HAP-1 (cell line): ENCODE measurements around the gene B3GNT8.
"Not testable (repeated sequence)": the region's sequence is repeated elsewhere in the genome, so short reads cannot be mapped to it uniquely, and the experiment has no call there.

Source experiments
- DNase-seq, 2 experiments: peaks; one replicate each; pipeline ENCODE4 v3.0.0-alpha.2; 2016 to 2020; ENCODE audit warnings: low spot score in 2 of 2
- H3K27me3 ChIP-seq: fragments of 250-450 bp; sonication (Bioruptor Pico); 2 replicates; pipeline ENCODE4 v1.5.1; 2020; ENCODE audit warnings: low read depth, mild to moderate bottlenecking, moderate library complexity
- H3K36me3 ChIP-seq: fragments of 250-450 bp; sonication (Bioruptor Pico); replicated peaks from 2 replicates; pipeline ENCODE4 v1.5.1; 2020; ENCODE audit warnings: mild to moderate bottlenecking
- H3K4me1 ChIP-seq: fragments of 250-450 bp; sonication (Bioruptor Pico); 2 replicates; pipeline ENCODE4 v1.5.1; 2020; ENCODE audit warnings: mild to moderate bottlenecking
- H3K4me3 ChIP-seq: fragments of 250-450 bp; sonication (Bioruptor Pico); 2 replicates; pipeline ENCODE4 v1.5.1; 2020; ENCODE audit warnings: mild to moderate bottlenecking, moderate library complexity
- H3K9me3 ChIP-seq: fragments of 250-450 bp; sonication (Bioruptor Pico); 2 replicates; pipeline ENCODE4 v1.5.1; 2020; ENCODE audit warnings: mild to moderate bottlenecking, moderate library complexity
- in situ Hi-C: fragments of 300-500 bp; cut with MboI; formaldehyde crosslinking; loops from 3 replicates; pipeline ENCODE4 v1.14.3; 2020; ENCODE audit warnings: low sequenced_read_pairs, inconsistent platforms, mixed read lengths

The B3GNT8 gene

GRCh38 chr19:41401483-41401882 lies 25.7 kb downstream of the B3GNT8 start:
- in situ Hi-C loops: no loop called here
- H3K9me3 ChIP-seq: no peaks in the 10 kb centered on the region
- H3K36me3 ChIP-seq: no peaks in the 10 kb centered on the region
- no peaks in the 10 kb centered on the region for H3K27me3 ChIP-seq
- DNase-seq: no peak
- H3K4me1 ChIP-seq: peaks cover 3% of the 10 kb centered on the region; the same call in 1 of the 2 replicates
- H3K4me3 ChIP-seq: no peak overlapping the region

- in situ Hi-C loops: no loop called here
- Histone ChIP-seq H3K36me3 (no peaks in the 10 kb centered on the region), H3K4me1 (peaks cover 8% of the 10 kb centered on the region), H3K4me3 (no peak overlapping the region), H3K27me3 (no peaks in the 10 kb centered on the region), H3K9me3 (no peaks in the 10 kb centered on the region)
- DNase-seq: no peak
Measured at GRCh38 chr19:41399525-41399924, 27.6 kb downstream of the B3GNT8 start.

GRCh38 chr19:41399091-41399490 lies 28.1 kb downstream of the B3GNT8 start:
- no peak overlapping the region for H3K4me3 ChIP-seq

GRCh38 chr19:41398598-41398997 lies 28.6 kb downstream of the B3GNT8 start:
- Histone ChIP-seq H3K27me3 (no peaks in the 10 kb centered on the region), H3K9me3 (no peaks in the 10 kb centered on the region), H3K4me3 (peak overlapping the region; percentile 83), H3K36me3 (no peaks in the 10 kb centered on the region), H3K4me1 (peaks cover 8% of the 10 kb centered on the region)
- in situ Hi-C loops: no loop called here
- DNase-seq: no peak

More at GRCh38 chr19:41399091-41399490, 28.1 kb downstream of the B3GNT8 start:
- in situ Hi-C loops: no loop called here
- Histone ChIP-seq H3K9me3 (no peaks in the 10 kb centered on the region), H3K4me1 (peaks cover 8% of the 10 kb centered on the region), H3K27me3 (no peaks in the 10 kb centered on the region), H3K36me3 (no peaks in the 10 kb centered on the region)
- no peak for DNase-seq

GRCh38 chr19:41398050-41398418 lies 29.1 kb downstream of the B3GNT8 start:
- in situ Hi-C loops: no loop called here
- peaks cover 8% of the 10 kb centered on the region for H3K4me1 ChIP-seq
- H3K9me3 ChIP-seq: no peaks in the 10 kb centered on the region
- DNase-seq: no peak
- no peaks in the 10 kb centered on the region for H3K36me3 ChIP-seq
- H3K4me3 ChIP-seq: peak overlapping the region; percentile 83
- H3K27me3 ChIP-seq: no peaks in the 10 kb centered on the region

- DNase-seq: peak; percentile 99
- Histone ChIP-seq H3K9me3 (no peaks in the 10 kb centered on the region), H3K4me1 (peaks cover 8% of the 10 kb centered on the region), H3K36me3 (no peaks in the 10 kb centered on the region), H3K4me3 (peak within 1 kb of the TSS; percentile 83), H3K27me3 (no peaks in the 10 kb centered on the region)
- in situ Hi-C loops: no loop called here
Measured at GRCh38 chr19:41397086-41398049, 29.8 kb downstream of the B3GNT8 start, which contains the start of the genes BCKDHA and EXOSC5. Gene BCKDHA (plus strand): TSS chr19:41397818. CDS start chr19:41397828, 10 bp downstream. Gene EXOSC5 (minus strand): TSS chr19:41397359. CDS start chr19:41397328, 31 bp downstream.

GRCh38 chr19:41395355-41395754 lies 31.8 kb downstream of the B3GNT8 start:
- peaks cover 16% of the 10 kb centered on the region for H3K36me3 ChIP-seq
- in situ Hi-C loops: no loop called here
- peaks cover 8% of the 10 kb centered on the region for H3K4me1 ChIP-seq
- no peaks in the 10 kb centered on the region for H3K9me3 ChIP-seq
- no peak for DNase-seq
- no peak overlapping the region for H3K4me3 ChIP-seq
- H3K27me3 ChIP-seq: no peaks in the 10 kb centered on the region

GRCh38 chr19:41392775-41393174 lies 34.4 kb downstream of the B3GNT8 start:
- in situ Hi-C loops: no loop called here
- H3K36me3 ChIP-seq: peaks cover 34% of the 10 kb centered on the region

GRCh38 chr19:41391618-41392017 lies 35.6 kb downstream of the B3GNT8 start:
- Histone ChIP-seq H3K36me3 (peaks cover 34% of the 10 kb centered on the region), H3K4me3 (no peak overlapping the region), H3K4me1 (peaks cover 4% of the 10 kb centered on the region), H3K27me3 (no peaks in the 10 kb centered on the region), H3K9me3 (no peaks in the 10 kb centered on the region)
- in situ Hi-C loops: no loop called here
- DNase-seq: no peak

More at GRCh38 chr19:41392775-41393174, 34.4 kb downstream of the B3GNT8 start:
- no peak for DNase-seq
- no peaks in the 10 kb centered on the region for H3K27me3 ChIP-seq
- no peaks in the 10 kb centered on the region for H3K9me3 ChIP-seq
- peaks cover 4% of the 10 kb centered on the region for H3K4me1 ChIP-seq
- H3K4me3 ChIP-seq: no peak overlapping the region

- in situ Hi-C loops: no loop called here
- Histone ChIP-seq H3K4me3 (no peak overlapping the region), H3K27me3 (no peaks in the 10 kb centered on the region), H3K4me1 (no peaks in the 10 kb centered on the region), H3K36me3 (peaks cover 29% of the 10 kb centered on the region), H3K9me3 (no peaks in the 10 kb centered on the region)
- no peak for DNase-seq
Measured at GRCh38 chr19:41386442-41386841, 40.7 kb downstream of the B3GNT8 start.

- H3K27me3 ChIP-seq: no peaks in the 10 kb centered on the region
- DNase-seq: no peak
- no peaks in the 10 kb centered on the region for H3K4me1 ChIP-seq
- in situ Hi-C loops: no loop called here
- H3K9me3 ChIP-seq: no peaks in the 10 kb centered on the region
- H3K4me3 ChIP-seq: no peak overlapping the region
- H3K36me3 ChIP-seq: peaks cover 8% of the 10 kb centered on the region; the same call in 1 of the 2 replicates
Measured at GRCh38 chr19:41384351-41384750, 42.8 kb downstream of the B3GNT8 start.

GRCh38 chr19:41381536-41381935 lies 45.6 kb downstream of the B3GNT8 start:
- H3K27me3 ChIP-seq, H3K36me3 ChIP-seq, H3K9me3 ChIP-seq, in situ Hi-C loops, H3K4me1 ChIP-seq, H3K4me3 ChIP-seq, DNase-seq: not testable (repeated sequence)

GRCh38 chr19:41377977-41378709 lies 49.0 kb downstream of the B3GNT8 start:
- DNase-seq: no peak
- Histone ChIP-seq H3K9me3 (no peaks in the 10 kb centered on the region), H3K4me1 (no peaks in the 10 kb centered on the region), H3K4me3 (no peak overlapping the region), H3K36me3 (no peaks in the 10 kb centered on the region), H3K27me3 (no peaks in the 10 kb centered on the region)
- in situ Hi-C loops: no loop called here

GRCh38 chr19:41376998-41377365 lies 50.2 kb downstream of the B3GNT8 start:
- H3K4me3 ChIP-seq: no peak overlapping the region
- DNase-seq: no peak
- H3K4me1 ChIP-seq: no peaks in the 10 kb centered on the region
- no peaks in the 10 kb centered on the region for H3K36me3 ChIP-seq
- in situ Hi-C loops: no loop called here
- no peaks in the 10 kb centered on the region for H3K9me3 ChIP-seq
- no peaks in the 10 kb centered on the region for H3K27me3 ChIP-seq
